GM21529 (cell line): ENCODE data around the gene GABRG3.

Experiments used
- ATAC-seq: cut with Tn5 transposase; IDR thresholded peaks from one replicate; pipeline ENCODE4 v1.9.1; 2021; ENCODE audit not compliant: unreplicated experiment

Gene GABRG3

DNA sequence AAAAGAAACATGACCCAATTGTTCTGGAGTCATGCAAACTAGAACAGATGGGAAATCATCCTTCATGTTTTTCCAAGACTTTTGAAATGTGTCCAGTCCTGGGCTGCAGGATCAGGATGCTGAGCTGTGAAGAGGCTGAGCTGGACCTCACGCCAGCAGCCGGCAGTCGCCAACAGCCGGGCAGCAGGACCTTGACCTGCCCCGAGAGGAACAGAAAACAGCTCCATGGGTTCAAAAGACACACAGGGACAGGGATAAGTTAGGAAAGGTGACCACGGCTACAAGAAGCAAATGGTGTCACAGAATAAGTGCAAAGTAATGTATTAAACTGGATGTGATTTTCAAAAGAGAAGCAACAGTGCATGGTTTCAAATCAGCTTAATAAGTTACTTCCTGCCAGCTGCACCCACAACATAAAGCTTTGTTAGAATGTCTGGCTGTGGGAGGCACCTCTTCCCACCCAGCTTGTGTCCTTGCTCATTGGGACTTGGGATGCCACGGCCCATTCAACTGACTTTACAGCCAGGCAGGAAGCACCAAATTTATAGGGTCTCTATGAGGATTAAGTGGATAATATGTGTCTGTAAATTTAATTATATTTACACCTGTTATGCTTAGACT is 266.4 kb downstream of the GABRG3 start:
- ATAC-seq, result no peak

- no peak for ATAC-seq
Measured at GRCh38 chr15:27238209-27238608, 267.2 kb downstream of the GABRG3 start.

- ATAC-seq, result no peak
Measured at GRCh38 chr15:27238707-27239423, 267.9 kb downstream of the GABRG3 start.

GRCh38 chr15:27241943-27242342 is 271.0 kb downstream of the GABRG3 start:
- ATAC-seq, result no peak

- no peak for ATAC-seq
Measured at GRCh38 chr15:27244047-27244446, 273.1 kb downstream of the GABRG3 start.

- no peak for ATAC-seq
Measured at GRCh38 chr15:27248251-27248650, 277.3 kb downstream of the GABRG3 start.

DNA sequence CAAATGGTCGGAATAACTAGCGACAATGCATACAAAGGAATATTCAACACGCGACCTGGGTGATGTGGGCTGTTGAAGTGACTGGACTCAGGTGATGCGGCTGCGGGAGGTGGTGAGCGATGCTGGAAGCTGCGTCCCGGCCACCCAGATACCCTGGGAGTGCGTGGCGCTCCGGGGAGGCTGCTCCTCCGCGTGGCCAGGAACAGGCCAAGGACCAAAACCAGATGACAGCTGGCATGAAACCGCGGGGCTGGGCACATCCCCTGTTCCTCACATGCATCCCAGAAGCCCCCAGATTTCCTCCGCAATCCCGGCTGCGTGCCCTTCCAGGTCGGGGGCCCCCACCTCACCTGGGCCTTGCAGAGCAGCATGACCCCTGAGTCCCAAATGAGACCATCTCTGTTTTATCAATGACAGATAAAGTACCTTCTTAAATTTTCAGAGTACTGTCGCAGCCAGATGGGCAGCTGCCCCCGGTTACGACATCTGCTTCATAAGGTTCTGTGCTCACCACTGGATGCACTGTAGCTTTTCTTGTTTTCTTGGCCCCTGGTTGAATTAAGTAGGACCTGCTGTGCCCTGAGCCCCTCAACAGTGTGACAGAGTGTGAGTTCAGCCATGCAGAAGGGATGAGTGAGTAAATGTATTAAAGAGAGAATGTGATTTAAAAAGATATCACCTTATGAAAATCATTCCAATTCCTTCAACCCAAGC is 278.2 kb downstream of the GABRG3 start:
- ATAC-seq, result no peak

GRCh38 chr15:27249760-27250109 is 278.8 kb downstream of the GABRG3 start:
- ATAC-seq, result no peak

- ATAC-seq, result no peak
Measured at GRCh38 chr15:27250223-27250622, 279.2 kb downstream of the GABRG3 start.

- ATAC-seq, result no peak
Measured at GRCh38 chr15:27254055-27254454, 283.1 kb downstream of the GABRG3 start.

GRCh38 chr15:27254801-27255200 is 283.8 kb downstream of the GABRG3 start:
- ATAC-seq, result no peak

DNA sequence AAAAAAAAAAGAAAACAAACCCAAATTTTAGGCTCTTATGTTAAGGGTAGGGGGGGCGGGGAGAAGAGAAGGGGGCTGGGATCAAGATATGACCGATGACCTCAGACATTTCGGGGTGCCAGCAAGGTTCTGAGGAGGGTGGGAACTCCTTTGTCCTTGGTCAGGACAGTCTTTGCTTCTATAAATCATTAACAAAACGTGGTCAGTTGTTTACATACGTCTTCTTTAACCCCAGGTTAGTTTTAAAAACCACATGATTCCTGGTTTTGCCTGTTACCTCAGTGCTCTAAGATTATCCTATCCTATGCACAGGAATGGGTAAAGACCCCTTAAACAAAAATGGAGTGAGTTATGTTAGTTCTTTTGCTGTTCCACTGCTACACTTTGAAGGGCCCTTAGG is 285.5 kb downstream of the GABRG3 start:
- no peak for ATAC-seq

DNA sequence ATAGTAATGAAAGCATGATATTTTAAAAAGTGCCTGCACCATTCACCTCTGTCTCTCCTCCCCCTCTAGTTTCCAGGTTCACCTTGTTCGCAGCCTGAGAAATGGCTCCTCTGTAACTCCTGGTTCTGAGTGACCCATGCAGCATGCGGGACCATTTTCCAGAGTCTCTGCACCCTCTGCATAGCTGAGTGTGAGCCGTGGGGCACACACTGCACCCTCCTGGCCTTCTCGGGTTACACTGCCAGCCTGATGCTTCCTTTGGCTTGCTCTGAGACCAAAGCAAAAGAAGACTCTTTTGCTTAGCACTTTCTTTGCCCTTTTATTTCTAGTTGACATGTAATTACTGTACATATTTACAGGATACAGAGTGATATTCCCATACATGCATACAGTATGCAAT is 287.3 kb downstream of the GABRG3 start:
- no peak for ATAC-seq

- no peak for ATAC-seq
Measured at GRCh38 chr15:27260523-27260922, 289.5 kb downstream of the GABRG3 start.

GRCh38 chr15:27268923-27269322 is 297.9 kb downstream of the GABRG3 start:
- no peak for ATAC-seq

DNA sequence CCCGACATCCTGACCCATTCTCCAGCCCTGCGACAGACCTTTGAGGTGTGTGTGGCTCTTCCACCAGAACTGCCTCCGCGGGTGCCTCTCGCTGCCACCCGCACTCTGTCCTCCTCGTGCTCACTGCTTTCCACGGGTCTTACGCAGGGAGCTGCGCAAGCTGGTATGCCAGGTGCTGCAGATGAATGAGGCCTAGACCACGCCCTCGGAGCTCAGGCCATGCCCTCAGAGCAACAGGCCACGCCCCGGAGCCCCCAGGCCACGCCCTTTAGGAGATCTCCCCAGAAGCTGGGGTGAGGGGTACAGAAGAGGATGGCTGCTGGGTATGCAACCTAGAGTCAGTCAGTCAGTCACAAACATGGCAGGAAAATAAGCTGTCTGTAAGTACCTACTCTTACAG is 300.3 kb downstream of the GABRG3 start:
- no peak for ATAC-seq

DNA sequence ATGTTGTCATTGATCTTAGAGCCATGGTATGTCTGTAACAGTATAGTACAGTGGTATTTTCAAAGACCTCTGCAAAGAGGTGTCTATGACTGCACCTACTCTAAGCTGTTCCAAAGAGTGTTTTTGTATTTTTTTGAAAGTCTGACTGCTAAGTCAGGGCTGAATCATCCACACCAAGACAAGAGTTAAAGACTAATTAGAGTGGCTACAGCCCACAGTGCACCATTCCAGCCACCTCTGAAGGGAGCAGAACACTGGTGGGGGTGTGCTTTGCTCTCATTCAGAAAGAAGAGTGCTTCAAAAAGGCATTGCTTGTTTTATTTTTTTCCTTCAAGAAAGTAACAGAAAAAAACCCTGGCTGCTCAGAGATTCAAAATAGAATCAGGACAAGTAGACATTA is 301.4 kb downstream of the GABRG3 start:
- no peak for ATAC-seq

DNA sequence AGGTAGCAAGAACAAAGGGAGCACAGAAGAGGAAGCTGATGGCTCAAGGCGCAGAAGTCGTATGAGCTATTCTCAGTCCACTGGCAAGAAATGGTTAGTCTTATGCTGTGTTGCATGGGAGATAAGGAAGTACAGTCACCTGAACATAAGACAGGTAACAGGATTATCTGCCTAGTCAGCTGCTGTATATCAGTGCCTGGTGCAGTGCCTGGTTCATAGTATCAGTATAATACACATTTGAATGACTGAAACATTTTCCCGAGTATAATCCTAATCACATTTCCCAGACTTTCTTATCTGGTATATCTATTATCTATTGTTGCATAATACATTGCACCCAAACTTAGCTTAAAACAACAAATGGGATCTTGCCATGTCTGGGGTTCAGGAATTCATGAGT is 302.5 kb downstream of the GABRG3 start:
- no peak for ATAC-seq

DNA sequence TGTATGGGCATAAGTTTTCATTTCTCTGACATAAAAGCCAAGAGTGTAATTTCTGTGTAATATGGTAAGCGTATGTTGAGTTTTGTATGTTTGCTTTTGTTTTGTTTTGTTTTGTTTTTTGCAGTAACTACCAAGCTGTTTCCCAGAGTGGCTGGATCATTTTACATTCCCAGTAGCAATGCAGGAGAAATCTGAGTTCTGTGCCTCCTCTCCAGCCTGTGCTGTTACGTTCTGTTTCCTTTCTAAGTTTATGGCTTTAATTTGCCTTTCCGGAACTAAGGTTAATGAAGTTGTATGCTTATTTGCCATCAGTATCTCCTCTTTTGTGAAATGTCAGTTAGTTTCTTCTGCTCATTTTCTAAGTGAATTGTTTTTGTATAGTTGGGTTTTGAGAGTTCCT is 307.8 kb downstream of the GABRG3 start:
- ATAC-seq, result no peak

DNA sequence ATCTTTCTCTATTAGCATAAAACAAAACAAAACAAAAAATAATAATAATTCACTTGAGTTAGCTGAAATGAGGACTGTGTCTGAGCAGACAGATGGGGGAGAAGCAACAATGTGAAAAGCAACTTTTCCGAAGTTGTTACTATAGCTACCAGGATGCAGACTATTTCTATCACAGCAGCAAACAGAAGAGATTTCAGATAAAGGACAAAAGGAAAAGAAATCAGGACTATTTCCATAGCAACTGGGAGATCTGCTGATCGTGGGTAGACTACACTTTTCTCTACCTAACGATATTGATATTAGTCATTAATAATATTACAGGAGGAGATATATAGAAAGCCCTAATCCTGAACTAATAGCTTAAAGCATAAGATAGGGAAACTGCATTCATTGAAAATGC is 321.7 kb downstream of the GABRG3 start:
- ATAC-seq, result no peak

- ATAC-seq, result no peak
Measured at GRCh38 chr15:27293607-27294006, 322.6 kb downstream of the GABRG3 start.

GRCh38 chr15:27317736-27318135 is 346.8 kb downstream of the GABRG3 start:
- ATAC-seq, result no peak
